Measurements from ENCODE around the gene NDUFA11.
A peak's percentile ranks its signal among the peaks of the same experiment; 100 is the strongest.

Gene NDUFA11

DNA sequence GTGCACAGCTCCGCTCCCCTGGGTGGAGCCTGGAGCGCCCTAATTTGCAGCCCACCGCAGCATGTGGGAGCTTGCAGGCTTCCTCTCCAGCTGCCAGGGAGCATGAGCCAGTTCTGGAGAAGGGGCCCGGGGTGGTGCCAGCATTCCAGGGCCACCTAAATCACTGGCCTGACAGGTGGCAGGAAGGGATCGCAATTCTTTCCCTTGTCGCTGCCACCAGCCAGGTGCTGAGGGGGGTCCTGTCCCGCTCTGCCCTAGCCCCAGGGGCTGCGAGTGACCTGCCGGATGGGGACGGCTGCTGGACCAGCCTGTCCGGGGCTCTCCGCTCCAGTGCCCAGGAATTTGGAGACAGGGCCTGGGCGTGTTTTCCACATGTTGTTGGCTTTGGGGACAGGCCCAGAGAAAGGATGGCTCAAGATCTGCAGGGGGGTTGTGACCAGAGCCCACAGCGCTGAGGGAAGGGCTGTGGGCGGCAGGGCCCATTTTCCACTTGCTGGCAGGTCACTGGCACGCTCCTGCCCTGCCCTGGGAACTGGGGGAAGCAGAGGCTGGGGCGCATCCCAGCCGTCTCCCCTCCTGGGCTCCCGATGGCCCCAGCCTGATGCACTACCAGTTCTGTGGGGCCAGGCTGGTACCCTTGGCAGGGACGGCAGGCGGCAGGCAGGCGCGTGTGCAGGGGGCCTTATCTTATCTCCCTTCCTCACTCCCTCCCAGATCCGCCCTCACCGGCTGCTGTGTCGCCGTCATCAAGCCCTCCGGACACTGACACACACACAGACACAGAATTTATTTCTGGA lies 9.5 kb downstream of the NDUFA11 start:
- DNase-seq (ENCODE audit: low read depth): no peak
- TF ChIP-seq, protein P1, sequence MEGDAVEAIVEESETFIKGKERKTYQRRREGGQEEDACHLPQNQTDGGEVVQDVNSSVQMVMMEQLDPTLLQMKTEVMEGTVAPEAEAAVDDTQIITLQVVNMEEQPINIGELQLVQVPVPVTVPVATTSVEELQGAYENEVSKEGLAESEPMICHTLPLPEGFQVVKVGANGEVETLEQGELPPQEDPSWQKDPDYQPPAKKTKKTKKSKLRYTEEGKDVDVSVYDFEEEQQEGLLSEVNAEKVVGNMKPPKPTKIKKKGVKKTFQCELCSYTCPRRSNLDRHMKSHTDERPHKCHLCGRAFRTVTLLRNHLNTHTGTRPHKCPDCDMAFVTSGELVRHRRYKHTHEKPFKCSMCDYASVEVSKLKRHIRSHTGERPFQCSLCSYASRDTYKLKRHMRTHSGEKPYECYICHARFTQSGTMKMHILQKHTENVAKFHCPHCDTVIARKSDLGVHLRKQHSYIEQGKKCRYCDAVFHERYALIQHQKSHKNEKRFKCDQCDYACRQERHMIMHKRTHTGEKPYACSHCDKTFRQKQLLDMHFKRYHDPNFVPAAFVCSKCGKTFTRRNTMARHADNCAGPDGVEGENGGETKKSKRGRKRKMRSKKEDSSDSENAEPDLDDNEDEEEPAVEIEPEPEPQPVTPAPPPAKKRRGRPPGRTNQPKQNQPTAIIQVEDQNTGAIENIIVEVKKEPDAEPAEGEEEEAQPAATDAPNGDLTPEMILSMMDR (conservative IDR thresholded peaks at IDR 0.05; ENCODE audit: low read length): no peak
- H3K4me3 ChIP-seq (ENCODE audit: low read length): no peak overlapping the region

DNA sequence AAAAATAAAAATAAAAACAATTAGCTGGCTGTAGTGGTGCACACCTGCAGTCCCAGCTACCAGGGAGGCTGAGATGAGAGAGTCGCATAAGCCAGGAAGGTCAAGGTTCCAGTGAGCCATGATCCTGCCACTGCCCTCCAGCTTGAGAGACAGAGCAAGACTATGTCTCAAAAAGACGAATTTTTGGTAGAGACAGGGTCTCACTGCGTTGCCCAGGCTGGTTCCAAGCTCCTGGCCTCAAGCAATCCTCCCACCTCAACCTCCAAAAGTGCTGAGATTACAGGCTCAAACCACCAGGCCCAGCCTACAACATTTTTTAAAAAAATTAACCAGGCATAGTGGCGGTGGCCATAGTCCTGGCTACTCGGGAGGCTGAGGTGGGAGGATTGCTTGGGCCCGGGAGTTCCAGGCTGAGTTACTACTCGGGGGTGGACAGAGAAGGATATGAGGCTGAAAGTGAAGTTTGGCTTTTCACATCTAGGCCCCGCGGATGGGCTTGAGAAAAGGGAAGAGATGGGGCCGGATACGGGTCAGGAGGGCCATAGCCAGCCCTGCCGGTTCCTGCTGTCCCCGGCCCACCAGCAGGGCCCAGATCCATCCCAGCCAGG lies 10.2 kb downstream of the NDUFA11 start:
- no peak for DNase-seq (ENCODE audit: low read depth)
- no peak overlapping the region for H3K4me3 ChIP-seq (ENCODE audit: low read length)
- TF ChIP-seq, protein P1 (conservative IDR thresholded peaks at IDR 0.05; ENCODE audit: low read length): no peak; the same call in 1 of the 2 replicates

DNA sequence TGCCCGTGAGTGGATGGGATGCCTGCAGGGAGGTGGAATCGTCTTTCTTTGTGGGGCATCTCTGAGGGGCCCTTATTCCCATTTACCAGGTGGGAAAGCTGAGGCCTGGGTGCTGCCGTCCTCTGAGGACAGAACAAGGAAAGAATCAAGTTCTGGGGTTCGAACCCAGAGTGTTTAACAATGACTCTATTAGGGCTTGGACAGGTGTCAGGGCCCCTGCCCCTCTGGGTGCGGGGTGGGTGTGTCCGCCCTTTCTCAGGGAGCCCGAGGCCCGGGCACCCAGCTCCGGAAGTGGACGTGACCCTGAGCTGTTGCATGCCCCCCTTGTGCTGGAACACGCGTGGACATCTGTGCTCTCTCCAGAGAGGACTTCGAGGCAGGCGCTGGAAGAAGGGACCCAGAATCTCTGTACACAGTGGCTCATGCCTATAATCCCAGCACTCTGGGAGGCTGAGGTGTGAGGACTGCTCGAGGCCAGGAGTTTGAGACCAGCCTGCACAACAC lies 10.8 kb downstream of the NDUFA11 start:
- no peak overlapping the region for H3K4me3 ChIP-seq (ENCODE audit: low read length)
- DNase-seq (ENCODE audit: low read depth): no peak
- TF ChIP-seq, protein P1 (conservative IDR thresholded peaks at IDR 0.05; ENCODE audit: low read length): no peak

DNA sequence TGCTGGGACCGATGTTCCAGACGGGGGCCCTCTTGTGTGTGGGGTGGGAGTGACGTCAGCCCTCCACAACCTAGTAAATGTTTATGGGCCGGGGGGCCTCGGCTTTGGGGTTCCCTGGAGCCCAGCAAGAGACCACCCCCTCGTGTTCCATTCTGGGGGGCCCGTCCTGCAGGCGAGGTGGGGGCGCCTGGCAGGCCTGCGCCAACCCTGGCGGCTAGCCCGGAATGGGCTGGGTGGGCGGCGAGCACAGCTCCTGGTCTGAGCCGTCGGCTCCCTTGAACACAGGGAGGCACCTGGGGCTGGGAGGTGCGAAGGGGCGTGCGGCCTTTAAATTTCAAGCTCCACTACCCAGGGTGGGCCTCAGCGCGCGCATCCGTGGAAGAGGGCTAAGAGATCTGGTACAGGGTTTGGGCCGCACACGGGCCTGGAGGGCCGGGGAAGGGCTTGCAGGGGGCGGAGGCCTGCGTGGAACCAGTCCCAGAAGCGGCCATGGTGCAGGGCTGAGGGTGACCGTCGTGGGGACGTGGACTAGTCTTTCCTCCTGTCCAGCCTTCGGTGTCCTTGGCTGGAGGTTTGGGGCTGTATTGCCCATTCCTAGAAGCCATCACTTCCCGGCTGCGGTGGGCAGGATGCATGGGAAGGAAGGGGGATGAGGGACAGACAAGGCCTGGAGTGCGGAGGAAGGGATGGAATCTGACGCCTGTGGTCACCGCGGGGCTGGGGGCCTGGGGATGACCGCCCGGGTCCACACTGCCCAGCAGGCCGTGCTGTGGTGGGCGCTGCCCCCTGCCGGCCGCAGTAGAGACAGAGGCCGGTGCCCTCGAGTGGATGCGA lies 11.4 kb downstream of the NDUFA11 start:
- peak; percentile 36 for DNase-seq (ENCODE audit: low read depth)
- no peak overlapping the region for H3K4me3 ChIP-seq (ENCODE audit: low read length)
- TF ChIP-seq, protein P1 (conservative IDR thresholded peaks at IDR 0.05; ENCODE audit: low read length): peak; percentile 75

DNA sequence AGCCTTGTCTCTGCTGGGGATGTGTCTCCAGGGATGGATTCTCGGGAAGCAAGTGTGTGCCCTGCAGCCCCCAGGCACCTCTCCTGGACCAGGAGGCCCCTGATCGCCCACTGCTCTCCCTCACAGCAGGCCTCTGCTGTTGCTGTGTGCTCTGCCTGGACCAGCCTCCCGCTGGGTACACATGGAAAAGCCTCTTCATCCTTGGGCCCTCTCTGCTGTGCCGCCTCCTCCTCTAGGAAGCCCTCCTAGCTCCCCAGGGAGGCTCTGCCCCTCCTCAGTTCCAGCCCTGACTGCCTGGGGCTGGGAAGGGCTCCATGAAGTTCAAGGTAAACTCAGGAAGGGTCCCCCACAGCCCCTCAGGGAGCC lies 12.0 kb downstream of the NDUFA11 start:
- TF ChIP-seq, protein P1 (conservative IDR thresholded peaks at IDR 0.05; ENCODE audit: low read length): no peak
- H3K4me3 ChIP-seq (ENCODE audit: low read length): no peak overlapping the region
- no peak for DNase-seq (ENCODE audit: low read depth)

DNA sequence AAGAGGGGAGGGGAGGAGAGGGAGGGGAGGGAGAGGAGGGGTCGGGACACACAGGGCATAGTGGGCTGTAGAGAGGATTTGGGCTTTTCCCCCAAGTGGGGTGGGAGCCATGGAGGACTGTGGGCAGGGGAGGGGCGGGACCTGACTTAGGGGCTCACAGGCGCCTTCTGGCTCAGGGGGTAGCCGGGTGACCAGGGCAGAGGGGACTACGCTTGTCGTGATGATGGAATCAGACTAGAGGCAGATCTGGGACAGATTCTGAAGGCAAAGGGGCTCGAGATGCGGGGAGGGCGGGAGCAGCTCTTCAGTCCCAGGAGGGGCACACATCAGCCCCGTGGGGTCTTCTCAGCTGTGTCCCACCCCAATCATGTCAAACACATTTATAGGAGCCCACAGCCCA lies 13.5 kb downstream of the NDUFA11 start:
- DNase-seq (ENCODE audit: low read depth): no peak
- TF ChIP-seq, protein P1 (conservative IDR thresholded peaks at IDR 0.05; ENCODE audit: low read length): no peak

More for the DNA sequence above, 13.5 kb downstream of the NDUFA11 start:
- H3K4me3 ChIP-seq (ENCODE audit: low read length): no peak overlapping the region

Data from AG10803 (cell line).